GM19238 (cell line): ENCODE data around the gene ZFAND2A.
"Not testable (repeated sequence)": the region's sequence is repeated elsewhere in the genome, so short reads cannot be mapped to it uniquely, and the experiment has no call there.

Experiments
- DNase-seq: peaks from one replicate; pipeline ENCODE4 v3.0.0; 2011; ENCODE audit warnings: low spot score; ENCODE audit not compliant: insufficient read length

ZFAND2A gene

GRCh38 chr7:1124816-1125602 lies 35.0 kb downstream of the ZFAND2A start:
- DNase-seq = no peak

- DNase-seq = no peak
These were observed 35.8 kb downstream of the ZFAND2A start for GRCh38 chr7:1124164-1124563.

GRCh38 chr7:1123715-1124114 lies 36.3 kb downstream of the ZFAND2A start:
- DNase-seq = no peak

- no peak for DNase-seq
These were observed 37.0 kb downstream of the ZFAND2A start for GRCh38 chr7:1122832-1123501.

- no peak for DNase-seq
These were observed 37.8 kb downstream of the ZFAND2A start for GRCh38 chr7:1121886-1122831.

GRCh38 chr7:1121476-1121875 lies 38.5 kb downstream of the ZFAND2A start:
- DNase-seq = no peak

- no peak for DNase-seq
These were observed 39.2 kb downstream of the ZFAND2A start for GRCh38 chr7:1120791-1121190.

- no peak for DNase-seq
These were observed 40.8 kb downstream of the ZFAND2A start for GRCh38 chr7:1119201-1119600.

GRCh38 chr7:1117321-1117928 lies 42.6 kb downstream of the ZFAND2A start:
- no peak for DNase-seq

GRCh38 chr7:1116383-1117008 lies 43.5 kb downstream of the ZFAND2A start:
- DNase-seq = not testable (repeated sequence)

GRCh38 chr7:1115171-1116045 lies 44.6 kb downstream of the ZFAND2A start:
- DNase-seq = not testable (repeated sequence)

- DNase-seq = no peak
These were observed 45.5 kb downstream of the ZFAND2A start for GRCh38 chr7:1114505-1114904.

GRCh38 chr7:1114088-1114487 lies 45.9 kb downstream of the ZFAND2A start:
- no peak for DNase-seq

GRCh38 chr7:1113548-1113885 lies 46.5 kb downstream of the ZFAND2A start:
- DNase-seq = no peak

GRCh38 chr7:1112625-1113547 lies 47.1 kb downstream of the ZFAND2A start:
- no peak for DNase-seq

GRCh38 chr7:1112109-1112508 lies 47.9 kb downstream of the ZFAND2A start:
- DNase-seq = no peak

- no peak for DNase-seq
These were observed 48.8 kb downstream of the ZFAND2A start for GRCh38 chr7:1111156-1111555.

- DNase-seq = no peak
These were observed 49.6 kb downstream of the ZFAND2A start for GRCh38 chr7:1110358-1110757.
